Stomach (tissue), 9 donors: ENCODE results near the gene GUK1. TPM values are rescaled to one million over a fixed set of nuclear protein-coding genes. Genes with fewer than 3 reads are reported as not detected.

Experiments
- DNase-seq, 2 donors: peaks; one replicate each; pipeline versions ENCODE4 v3.0.0 to v3.0.0-alpha.2; 2013 to 2019
- H3K27ac ChIP-seq, 5 donors: fragments of 200-600 bp in 4 of 5; sonication (generic) in 4 of 5; one replicate each; pipeline ENCODE4 v1.5.1; 2013 to 2019; ENCODE audit warnings: mild to moderate bottlenecking in 1 of 5, moderate library complexity in 1 of 5
- H3K27me3 ChIP-seq, 3 donors: fragments of 200-600 bp; sonication (generic); one replicate each; pipeline ENCODE4 v1.5.1; 2017 to 2019; ENCODE audit warnings: mixed run types in 1 of 3
- H3K36me3 ChIP-seq, 4 donors: fragments of 200-600 bp; sonication (generic); 1 replicate in 3 of 4; 2 replicates in 1 of 4; pipeline ENCODE4 v1.5.1; 2016 to 2019
- H3K4me1 ChIP-seq, 4 donors: fragments of 200-600 bp; sonication (generic); one replicate each; pipeline ENCODE4 v1.5.1; 2016 to 2019
- H3K4me3 ChIP-seq, 4 donors: fragments of 200-600 bp; sonication (generic) in 3 of 4; one replicate each; pipeline ENCODE4 v1.5.1; 2016 to 2019; ENCODE audit warnings: mild to moderate bottlenecking in 1 of 4
- H3K9me3 ChIP-seq, 4 donors: fragments of 200-600 bp; sonication (generic); one replicate each; pipeline ENCODE4 v1.5.1; 2016 to 2019
- CTCF ChIP-seq, 7 experiments: fragments of 450-650 bp in 4 of 7; fragments of 200-600 bp in 3 of 7; sonication (generic) in 3 of 7; IDR thresholded peaks; one replicate each; pipeline ENCODE4 v1.5.1; 2016 to 2019; ENCODE audit warnings: antibody characterized with exemption in 7 of 7, control low read depth in 2 of 7, mild to moderate bottlenecking in 1 of 7
- EP300 ChIP-seq: sonication (generic); formaldehyde crosslinking; IDR thresholded peaks from one replicate; pipeline ENCODE4 v1.6.1; 2017; ENCODE audit warnings: antibody characterized with exemption
- POLR2A ChIP-seq, 4 donors: fragments of 450-650 bp; IDR thresholded peaks; one replicate each; pipeline ENCODE4 v1.6.1; 2016; ENCODE audit warnings: antibody characterized with exemption in 4 of 4, control low read depth in 2 of 4, mild to moderate bottlenecking in 1 of 4, moderate library complexity in 1 of 4
- POLR2AphosphoS5 ChIP-seq, 3 donors: sonication (generic); formaldehyde crosslinking; IDR thresholded peaks; one replicate each; pipeline ENCODE4 v1.6.1; 2016; ENCODE audit warnings: antibody characterized with exemption in 3 of 3
- WGBS, 5 donors: extraction: QIAGEN DNeasy Blood & Tissue Kit in 3 of 5; methylation state at CpG; one replicate each; pipeline versions ENCODE4 v1.1.5 to v1.1.7; 2013 to 2018; 5-methylcytosine and 5-hydroxymethylcytosine counted together
- intact Hi-C: fragments of 100-400 bp; cut with DNase I; formaldehyde crosslinking; loops from one replicate; pipeline ENCODE4 v1.15.1; 2023; ENCODE audit warnings: low total_unique reads
- polyA plus RNA-seq, 3 donors: library from polyadenylated mRNA; stranded (reverse); fragments of 200-250 nt; gene quantifications; one replicate each; pipeline ENCODE4 v1.2.3, GENCODE V29; 2013
- total RNA-seq, 5 donors: library from RNA; depleted of rRNA; stranded (reverse); fragments of >200 nt; gene quantifications; one replicate each; pipeline versions ENCODE4 v1.1.0 to v1.2.3, GENCODE V29; 2014 to 2016
- donor health status: healthy with polysubstance abuse.
- donor health status: Bipolar disorder and iron deficiency.
- donor health status: healthy.

Gene GUK1
- total and polyA plus RNA-seq, 8 donors = 179 to 613 (median 282) TPM

- H3K4me1 ChIP-seq = peaks cover 0 to 12% (median 7%) of the 10 kb centered on the region in 4 donors
- no peak for TF ChIP-seq POLR2AphosphoS5 (IDR thresholded peaks at IDR 0.05)
- no peak for TF ChIP-seq CTCF (IDR thresholded peaks at IDR 0.05)
- TF ChIP-seq POLR2A (IDR thresholded peaks at IDR 0.05) = no peak
- no peak for TF ChIP-seq EP300
- intact Hi-C loops = no loop called here
- peak in 1 of 2 donors; percentile 34 for DNase-seq
- peaks cover 0 to 7% (median 0%) of the 10 kb centered on the region in 3 donors for H3K27me3 ChIP-seq
- no peaks in the 10 kb centered on the region for H3K36me3 ChIP-seq
- WGBS, 5 donors = 62 to 79% (median 76%) methylated on average over 2 of the region's 2 CpGs
- H3K4me3 ChIP-seq = no peak overlapping the region
- H3K9me3 ChIP-seq = no peaks in the 10 kb centered on the region
- peak overlapping the region in 2 of 5 donors; percentile 31 to 61 for H3K27ac ChIP-seq
Observed at GRCh38 chr1:228131766-228132165, 8.3 kb upstream of the GUK1 start.

GRCh38 chr1:228134591-228134990 lies 5.5 kb upstream of the GUK1 start:
- intact Hi-C loops = no loop called here
- DNase-seq = no peak
- no peaks in the 10 kb centered on the region for H3K27me3 ChIP-seq
- no peak overlapping the region for H3K4me3 ChIP-seq
- H3K27ac ChIP-seq = no peak overlapping the region
- H3K36me3 ChIP-seq = no peaks in the 10 kb centered on the region
- no peaks in the 10 kb centered on the region for H3K9me3 ChIP-seq
- 84 to 91% (median 88%) methylated on average over 10 to 12 of the region's 12 CpGs for whole genome bisulfite sequencing, 5 donors
- TF ChIP-seq POLR2AphosphoS5 (IDR thresholded peaks at IDR 0.05) (no peak), POLR2A (IDR thresholded peaks at IDR 0.05) (no peak), EP300 (no peak), CTCF (IDR thresholded peaks at IDR 0.05) (no peak)
- peaks cover 0 to 17% (median 12%) of the 10 kb centered on the region in 4 donors for H3K4me1 ChIP-seq

GRCh38 chr1:228136901-228137300 lies 3.2 kb upstream of the GUK1 start:
- Histone ChIP-seq H3K36me3 (no peaks in the 10 kb centered on the region), H3K4me1 (peaks cover 11 to 18% (median 17%) of the 10 kb centered on the region in 4 donors), H3K4me3 (no peak overlapping the region), H3K27ac (no peak overlapping the region), H3K27me3 (no peaks in the 10 kb centered on the region), H3K9me3 (no peaks in the 10 kb centered on the region)
- WGBS, 5 donors = 38 to 50% (median 41%) methylated on average over 1 of the region's 1 CpG
- intact Hi-C loops = no loop called here
- peak in 1 of 2 donors; percentile 36 for DNase-seq
- TF ChIP-seq CTCF (IDR thresholded peaks at IDR 0.05) (no peak), EP300 (no peak), POLR2AphosphoS5 (IDR thresholded peaks at IDR 0.05) (no peak), POLR2A (IDR thresholded peaks at IDR 0.05) (no peak)

- WGBS, 5 donors = 20 to 32% (median 23%) methylated on average over 23 to 30 of the region's 30 CpGs
- TF ChIP-seq CTCF (IDR thresholded peaks at IDR 0.05) (no peak), POLR2AphosphoS5 (IDR thresholded peaks at IDR 0.05) (peak in 1 of 3 donors; percentile 17), EP300 (no peak), POLR2A (IDR thresholded peaks at IDR 0.05) (no peak)
- Histone ChIP-seq H3K27ac (peak overlapping the region; percentile 97 to 99 (median 99)), H3K4me1 (peaks cover 36 to 44% (median 43%) of the 10 kb centered on the region in 4 donors), H3K4me3 (peak overlapping the region; percentile 65 to 97 (median 88)), H3K27me3 (no peaks in the 10 kb centered on the region), H3K9me3 (no peaks in the 10 kb centered on the region), H3K36me3 (no peaks in the 10 kb centered on the region)
- DNase-seq = no peak
- intact Hi-C loops = no loop called here
Observed at GRCh38 chr1:228139406-228139930, 611 bp upstream of the GUK1 start.
